Mammary epithelial cell (primary cell): ENCODE measurements around the gene DCAF8.

Experiments
- CTCF ChIP-seq, 2 donors: IDR thresholded peaks in 1 of 2; conservative IDR thresholded peaks in 1 of 2; 2 replicates each; pipeline ENCODE4 v1.5.1; 2011 to 2012; ENCODE audit warnings: inconsistent platforms in 2 of 2, low read length in 2 of 2, mild to moderate bottlenecking in 2 of 2, control low read depth in 1 of 2, low read depth in 1 of 2; ENCODE audit not compliant: insufficient read depth in 1 of 2; ENCODE audit errors: extremely low read depth in 1 of 2
- EZH2 ChIP-seq: IDR thresholded peaks from 2 replicates; pipeline ENCODE4 v1.6.1; 2012; ENCODE audit warnings: low read length, inconsistent platforms, borderline replicate concordance

DNA sequence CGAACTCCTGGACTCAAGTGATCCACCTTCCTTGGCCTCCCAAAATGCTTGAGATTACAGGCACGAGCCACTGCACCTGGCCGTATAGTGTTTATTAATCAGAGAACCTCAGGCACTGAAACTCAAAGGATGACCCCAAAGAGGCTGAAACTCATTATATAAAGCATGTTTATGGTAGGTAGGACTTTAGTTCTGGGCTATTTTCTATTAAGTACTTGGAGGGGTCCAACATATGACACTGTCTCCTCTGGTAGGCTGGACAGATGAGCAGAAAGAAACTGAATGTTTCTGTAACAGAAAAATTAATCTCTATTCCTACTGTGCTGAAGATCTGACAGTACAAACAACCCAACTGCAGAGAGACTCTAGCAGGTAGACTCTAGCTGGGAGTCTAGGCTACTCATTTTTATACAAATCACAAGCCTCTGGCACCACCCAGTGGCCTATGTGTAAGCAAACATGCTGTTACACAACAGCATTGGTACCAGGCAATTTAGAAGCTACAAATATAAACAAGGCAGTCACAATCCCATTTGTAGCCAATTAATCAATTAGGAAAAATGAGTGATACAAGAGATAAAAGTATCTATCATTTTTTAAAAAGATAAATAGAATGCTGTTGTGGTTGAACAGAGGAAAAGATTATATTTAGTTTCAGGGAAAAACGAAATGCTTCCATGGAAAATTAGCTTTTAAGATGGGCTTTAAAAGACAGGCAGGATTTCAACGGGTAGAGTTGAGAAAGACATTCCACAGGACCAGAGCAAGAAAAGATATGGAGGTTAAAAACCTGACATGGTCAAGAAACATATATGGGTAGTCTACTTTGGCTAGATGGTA, 10.4 kb downstream of the DCAF8 start:
- TF ChIP-seq CTCF (conservative IDR thresholded peaks at IDR 0.05 in 1 of 2, IDR thresholded peaks at IDR 0.05 in 1 of 2; ENCODE audit: extremely low read depth in 1 of 2, insufficient read depth in 1 of 2, low read depth in 1 of 2, low read length in 2 of 2) (peak; percentile 81 to 83), EZH2 (no peak)
